ENCODE results near the gene MRPL58.
A peak's percentile ranks its signal among the peaks of the same experiment; 100 is the strongest.
"Not testable (repeated sequence)": the region's sequence is repeated elsewhere in the genome, so short reads cannot be mapped to it uniquely, and the experiment has no call there.

Gene MRPL58

DNA sequence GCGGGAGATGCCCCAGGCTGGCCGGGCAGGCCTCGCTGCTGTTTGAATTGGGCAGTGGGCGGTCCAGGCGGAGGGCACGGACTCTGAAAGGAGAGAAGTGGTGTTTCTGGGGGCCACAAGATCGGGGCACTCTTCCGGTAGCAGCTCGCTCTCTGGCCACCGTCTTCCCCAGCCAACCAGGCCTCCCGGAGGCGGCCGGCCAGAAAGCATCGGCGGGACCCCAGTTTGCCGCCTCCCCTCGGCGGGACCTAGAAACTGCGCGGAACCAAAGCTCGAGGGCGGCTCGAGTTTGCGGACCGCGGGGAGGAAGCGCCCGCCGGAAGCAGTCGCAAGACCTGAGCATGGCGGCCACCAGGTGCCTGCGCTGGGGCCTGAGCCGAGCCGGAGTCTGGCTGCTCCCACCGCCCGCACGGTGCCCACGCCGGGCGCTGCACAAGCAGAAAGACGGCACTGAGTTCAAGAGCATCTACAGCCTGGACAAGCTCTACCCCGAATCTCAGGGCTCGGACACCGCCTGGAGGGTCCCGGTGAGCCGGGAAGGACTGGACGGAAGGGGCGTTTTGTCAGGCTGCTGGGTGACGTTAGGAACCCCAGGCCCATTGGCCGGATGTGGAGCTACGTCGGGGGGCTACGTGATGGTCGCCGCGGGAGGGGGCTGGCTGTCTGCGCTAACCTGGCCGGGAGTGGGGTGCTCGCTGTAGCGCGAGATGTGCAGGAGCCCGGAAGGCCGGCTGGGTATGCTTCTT is at the start of gene MRPL58:
Gene MRPL58 (plus strand): TSS at position 325 of the 746 bp plus-strand sequence. CDS start 17 bp downstream, at position 342.
- peak; percentile 97 for DNase-seq (ENCODE audit: low spot score)

DNA sequence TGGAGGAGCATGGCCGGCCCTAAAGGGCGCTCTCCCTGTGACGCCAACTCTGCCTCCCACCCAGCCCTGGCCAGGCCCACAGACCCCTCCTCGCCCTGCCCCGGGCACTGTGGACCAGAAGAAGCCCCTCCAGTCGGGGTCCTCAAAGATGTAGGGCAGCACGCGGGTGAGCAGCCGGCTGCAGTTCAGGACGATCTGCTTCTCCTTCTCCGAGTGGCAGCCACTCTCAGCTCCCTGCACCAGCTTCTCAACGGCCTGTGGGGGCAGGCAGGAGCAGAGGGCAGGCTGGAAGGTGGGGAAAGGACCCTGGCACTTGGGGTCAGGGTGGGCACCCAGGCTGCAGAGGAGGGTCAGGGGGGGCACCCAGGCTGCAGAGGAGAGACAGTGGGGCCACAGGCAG is 48.8 kb upstream of the MRPL58 start:
- peak; percentile 58 for DNase-seq (ENCODE audit: low spot score)

DNA sequence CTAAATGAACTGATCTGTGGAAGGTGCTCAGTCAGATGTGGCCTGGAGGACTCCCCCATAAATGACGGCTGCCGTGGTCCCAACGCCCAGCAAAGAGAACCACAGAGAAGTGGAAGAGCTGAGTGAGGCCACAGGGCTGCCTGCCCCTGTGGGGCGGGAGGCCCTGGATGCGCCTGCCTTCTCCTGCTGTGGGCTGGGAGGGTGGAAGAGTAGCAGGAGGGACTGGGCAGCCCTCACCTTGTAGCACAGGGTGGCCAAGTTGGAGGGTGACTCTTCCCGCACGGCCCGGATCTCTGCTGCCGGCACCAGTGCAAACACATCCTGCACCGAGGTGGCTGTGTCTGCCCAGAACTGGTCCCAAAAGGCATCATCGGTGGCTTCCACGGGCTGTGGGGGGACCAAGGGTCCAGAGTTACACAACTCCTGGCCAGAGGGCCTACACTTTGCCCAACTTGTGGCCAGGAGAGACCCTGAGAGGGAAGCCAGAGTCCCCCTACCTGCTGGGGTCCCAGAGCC is 48.2 kb upstream of the MRPL58 start:
- peak; percentile 45 for DNase-seq (ENCODE audit: low spot score)

DNA sequence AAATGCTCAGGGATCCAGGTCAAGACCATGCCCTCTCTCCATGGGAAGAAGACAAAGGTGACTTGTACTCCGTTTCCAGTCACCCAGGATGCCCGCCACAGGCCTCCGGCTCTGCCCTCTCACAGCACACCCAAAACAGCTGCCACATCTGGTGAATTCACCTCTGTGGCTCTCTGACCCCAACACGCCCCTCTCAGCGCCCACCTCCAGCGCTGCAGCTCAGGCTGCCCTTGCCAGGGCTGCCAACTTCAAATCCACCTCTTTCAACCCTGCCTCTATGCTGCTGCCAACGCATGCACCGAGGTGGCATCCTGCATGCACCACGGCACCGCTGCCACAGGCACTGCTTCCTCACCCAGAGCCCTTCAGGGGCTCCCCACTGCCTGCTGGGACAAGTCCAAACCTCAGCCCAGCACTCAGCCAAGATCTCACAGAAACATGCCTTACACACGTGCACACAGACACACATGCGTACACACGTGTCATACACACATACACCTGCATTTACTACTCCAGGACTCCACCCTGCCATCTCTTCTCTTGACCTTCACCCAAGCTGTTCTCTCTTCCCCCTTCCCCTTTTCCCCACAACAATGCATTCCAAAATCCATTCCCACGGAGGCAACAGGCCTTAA is 47.4 kb upstream of the MRPL58 start:
- DNase-seq (ENCODE audit: low spot score), result peak; percentile 42

DNA sequence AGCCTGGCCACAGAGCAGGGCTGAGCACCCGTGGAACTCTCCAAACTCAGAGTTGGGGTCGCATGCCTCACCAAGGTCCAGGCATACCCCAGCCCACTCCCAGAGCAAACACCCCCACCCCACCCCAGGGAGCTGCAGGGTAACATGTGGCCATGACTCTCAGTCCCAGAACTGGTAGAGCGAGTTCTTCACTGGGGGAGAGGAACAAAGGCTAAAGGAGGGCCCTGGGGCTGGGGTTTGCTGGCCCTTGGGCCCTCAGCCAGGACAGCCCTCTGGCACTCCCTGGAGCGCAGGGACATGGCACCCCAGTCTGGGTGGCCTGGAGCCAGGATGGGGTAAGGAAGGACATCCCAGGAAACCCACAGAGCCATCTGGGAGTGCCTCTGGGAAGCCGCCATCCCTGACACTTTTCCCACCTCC is 44.1 kb upstream of the MRPL58 start:
- peak; percentile 43 for DNase-seq (ENCODE audit: low spot score)

DNA sequence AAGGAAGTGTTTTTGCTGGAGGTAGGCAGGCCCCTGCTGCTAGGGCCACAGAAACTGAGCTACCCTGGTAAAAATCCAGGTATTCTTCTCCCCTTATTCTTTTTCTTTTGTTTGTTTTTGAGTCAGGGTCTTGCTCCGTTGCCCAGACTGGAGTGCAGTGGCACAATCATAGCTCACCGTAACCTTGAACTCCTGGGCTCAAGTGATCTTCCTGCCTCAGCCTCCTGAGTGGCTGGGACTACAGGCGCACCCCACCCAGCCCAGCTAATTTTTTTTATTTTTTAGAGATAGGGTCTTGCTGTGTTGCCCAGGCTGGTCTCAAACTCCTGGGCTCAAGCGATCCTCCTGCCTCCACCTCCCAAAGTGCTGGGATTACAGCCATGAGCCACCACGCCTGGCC is 43.0 kb upstream of the MRPL58 start:
- not testable (repeated sequence) for DNase-seq (ENCODE audit: low spot score)

DNA sequence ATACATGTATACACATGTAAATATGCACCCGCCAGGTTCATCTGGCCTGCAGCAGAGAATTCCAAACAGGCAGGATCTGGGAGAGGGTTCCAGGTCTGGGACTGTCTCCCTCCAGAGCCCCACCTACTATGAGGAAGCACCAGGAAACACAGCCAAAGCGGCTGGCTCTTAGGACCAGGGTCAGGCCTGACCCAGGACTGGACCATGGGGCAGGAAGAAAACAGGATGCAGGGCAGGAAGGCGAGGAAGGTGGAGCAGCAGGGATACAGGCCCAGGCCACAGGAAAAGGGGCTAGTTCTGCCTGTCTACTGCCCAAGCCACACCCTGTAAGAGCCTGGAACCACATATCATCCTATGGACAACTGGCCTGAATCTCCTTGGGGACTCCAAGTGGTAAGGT is 42.1 kb upstream of the MRPL58 start:
- DNase-seq (ENCODE audit: low spot score), result peak; percentile 42

DNA sequence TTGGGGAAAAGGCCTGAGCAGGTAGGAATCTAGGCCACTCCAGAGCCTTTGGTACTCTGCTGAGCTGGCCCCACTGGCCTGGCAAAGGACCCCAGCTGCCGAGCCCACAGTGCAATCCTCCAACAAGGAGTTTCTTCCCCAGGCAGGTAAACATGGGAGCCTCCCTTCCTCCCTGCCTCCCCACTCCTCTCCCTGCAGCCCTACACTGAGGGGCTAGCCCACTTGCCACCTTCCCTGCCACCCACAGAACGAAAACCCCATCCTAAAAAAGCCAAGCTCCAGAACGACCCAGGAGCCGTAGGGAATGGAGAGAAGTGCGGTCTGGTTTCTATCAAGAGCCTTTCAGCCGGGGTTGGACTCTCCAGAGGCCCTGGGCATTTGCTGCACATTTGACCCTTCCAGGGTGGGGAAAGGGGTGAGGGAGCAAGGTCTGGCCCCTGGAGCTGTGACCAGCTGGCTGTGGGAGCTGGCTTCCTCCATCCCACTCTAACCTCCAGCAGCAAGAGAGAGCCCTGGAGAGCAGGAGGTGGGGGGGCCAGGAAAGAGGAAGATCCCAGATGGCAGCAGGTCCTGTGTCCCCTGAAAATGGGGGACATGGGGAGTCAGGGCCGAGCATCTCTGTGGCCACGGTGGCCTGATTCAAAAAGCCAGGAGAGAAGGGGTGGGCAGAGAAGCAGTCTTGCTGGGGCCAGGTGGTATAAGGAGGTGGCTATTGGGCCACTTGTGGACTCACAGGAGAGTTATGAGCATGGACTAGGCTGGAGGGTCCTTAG is 41.2 kb upstream of the MRPL58 start:
- peak; percentile 45 for DNase-seq (ENCODE audit: low spot score)

DNA sequence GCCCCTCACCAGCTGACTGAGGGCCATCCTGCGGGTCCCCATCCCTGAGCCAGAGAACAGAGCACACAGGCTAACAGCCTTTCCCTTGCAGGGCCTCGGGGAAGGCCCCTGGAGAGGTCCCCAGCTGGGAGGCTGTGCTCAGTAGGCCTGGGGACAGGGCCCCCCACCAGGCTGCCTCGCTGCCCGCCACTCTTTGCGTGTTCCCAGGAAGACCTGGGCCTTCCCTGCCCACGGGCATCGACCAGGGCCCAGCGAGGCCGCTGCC is 40.7 kb upstream of the MRPL58 start:
- DNase-seq (ENCODE audit: low spot score), result no peak

DNA sequence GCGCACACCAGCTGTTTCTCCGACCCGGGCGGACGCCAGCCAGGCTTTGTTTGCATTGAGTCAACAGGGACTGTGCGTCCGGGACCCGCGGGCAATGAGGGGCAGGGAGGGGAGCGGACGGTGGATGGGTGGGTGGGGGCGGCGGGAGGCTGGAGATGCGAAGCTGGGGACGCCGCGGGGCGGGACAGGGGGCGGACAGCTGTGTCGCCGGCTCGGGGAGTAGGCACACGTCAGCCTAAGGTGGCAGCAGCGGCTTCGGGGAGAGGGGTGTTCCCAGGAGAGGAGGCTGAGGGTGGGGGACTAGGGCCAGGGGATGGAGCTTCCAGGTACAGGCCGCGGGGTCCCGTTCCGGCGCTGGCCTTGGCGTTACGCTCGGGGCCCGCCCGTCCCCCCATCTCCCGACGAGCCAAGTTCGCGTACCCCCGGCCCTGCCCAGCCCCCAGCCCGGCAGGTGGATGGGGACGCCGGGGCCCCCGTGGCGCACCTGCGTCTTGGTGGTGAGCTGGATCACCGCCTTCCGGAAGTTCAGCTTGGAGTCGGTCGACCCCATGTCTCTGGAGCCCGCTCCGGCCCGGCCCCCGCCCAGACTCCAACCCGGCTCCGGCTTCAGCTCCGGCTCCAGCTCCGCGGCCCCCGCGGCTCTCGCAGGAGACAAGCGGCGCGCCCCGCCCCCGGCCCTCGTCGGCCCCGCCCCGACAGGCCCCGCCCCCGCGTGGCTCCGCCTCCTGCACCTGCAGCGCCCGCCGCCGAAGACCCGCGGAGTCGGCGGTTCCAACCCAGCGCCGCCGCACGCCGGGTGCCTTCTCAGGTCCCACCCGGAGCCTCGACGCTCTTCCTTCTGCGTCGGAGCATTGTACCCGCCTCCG is 40.1 kb upstream of the MRPL58 start, which contains the start of gene HID1:
Gene HID1 (minus strand): TSS at position 653 of the 866 bp plus-strand sequence. CDS start 103 bp downstream, at position 550.
- DNase-seq (ENCODE audit: low spot score), result peak; percentile 94

DNA sequence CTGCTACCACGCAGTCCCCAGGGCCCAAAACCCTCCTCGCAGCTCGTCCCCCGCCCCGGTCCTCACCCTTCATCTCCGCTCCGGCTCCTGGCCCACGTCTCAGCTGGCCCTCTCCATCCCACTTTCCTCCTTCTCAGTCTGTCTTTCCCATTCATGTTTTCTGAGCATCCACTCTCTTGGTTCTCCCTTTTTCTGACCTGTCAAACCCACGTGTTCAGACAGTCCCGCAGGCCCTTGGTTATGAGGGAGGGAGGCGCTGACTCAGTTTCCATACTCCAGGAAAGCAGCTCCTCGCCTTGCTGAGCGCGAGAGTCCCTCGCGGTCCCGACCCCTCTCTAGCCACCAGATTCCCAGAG is 39.5 kb upstream of the MRPL58 start:
- DNase-seq (ENCODE audit: low spot score), result peak; percentile 59

DNA sequence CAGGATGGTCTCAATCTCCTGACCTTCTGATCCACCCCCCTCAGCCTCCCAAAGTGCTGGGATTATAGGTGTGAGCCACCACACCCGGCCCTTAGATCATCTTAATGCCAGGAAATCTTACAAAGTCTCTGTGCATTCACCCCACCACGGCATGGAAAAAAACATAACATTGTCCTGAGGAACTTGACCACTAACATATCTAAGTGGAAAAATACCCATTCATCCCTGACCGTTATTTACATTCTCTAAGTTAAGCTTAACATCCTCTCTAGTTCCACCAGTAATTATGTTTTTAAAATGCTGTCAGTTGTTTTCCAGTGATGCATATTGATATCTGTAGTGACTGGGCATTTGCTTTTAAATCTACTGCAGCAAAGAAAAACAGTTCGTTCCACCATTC is 36.5 kb upstream of the MRPL58 start:
- no peak for DNase-seq (ENCODE audit: low spot score)

DNA sequence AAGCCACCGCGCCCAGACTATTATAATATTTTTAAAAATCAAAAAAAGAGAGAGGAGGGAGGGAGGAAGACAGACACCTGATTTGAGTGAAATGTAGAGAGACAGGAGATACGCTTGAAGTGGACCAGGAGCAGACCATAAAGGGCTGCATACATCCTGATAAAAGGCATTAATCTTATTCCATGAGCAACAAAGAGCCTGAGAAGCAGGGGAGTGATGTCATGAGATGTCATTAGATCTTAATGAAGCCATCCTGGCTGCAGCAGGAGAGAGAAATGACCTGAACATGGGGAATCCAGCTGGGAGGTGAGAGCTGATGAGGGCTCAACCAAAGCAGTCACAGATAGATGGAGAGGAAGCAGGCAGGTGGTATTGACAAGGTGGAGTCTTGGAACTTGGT is 34.7 kb upstream of the MRPL58 start:
- no peak for DNase-seq (ENCODE audit: low spot score)

DNA sequence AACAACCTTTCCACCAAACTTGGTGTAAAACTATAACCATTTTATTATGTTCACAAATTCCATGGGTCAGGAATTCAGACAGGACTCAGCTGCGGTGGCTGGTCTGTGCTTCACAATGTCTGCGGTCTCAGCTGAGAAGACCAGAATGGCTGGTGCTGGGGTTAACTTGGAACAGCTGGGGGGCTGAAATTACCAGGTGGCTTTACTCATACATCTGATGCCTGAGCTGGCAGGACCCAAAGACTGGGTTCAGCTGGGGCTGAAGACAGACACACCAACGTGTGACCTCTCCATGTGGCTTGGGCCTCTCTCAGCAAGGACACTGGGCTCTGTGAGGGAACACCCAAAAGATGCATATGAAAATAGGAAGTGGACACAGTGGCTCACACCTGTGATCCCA is 34.2 kb upstream of the MRPL58 start:
- DNase-seq (ENCODE audit: low spot score), result no peak

DNA sequence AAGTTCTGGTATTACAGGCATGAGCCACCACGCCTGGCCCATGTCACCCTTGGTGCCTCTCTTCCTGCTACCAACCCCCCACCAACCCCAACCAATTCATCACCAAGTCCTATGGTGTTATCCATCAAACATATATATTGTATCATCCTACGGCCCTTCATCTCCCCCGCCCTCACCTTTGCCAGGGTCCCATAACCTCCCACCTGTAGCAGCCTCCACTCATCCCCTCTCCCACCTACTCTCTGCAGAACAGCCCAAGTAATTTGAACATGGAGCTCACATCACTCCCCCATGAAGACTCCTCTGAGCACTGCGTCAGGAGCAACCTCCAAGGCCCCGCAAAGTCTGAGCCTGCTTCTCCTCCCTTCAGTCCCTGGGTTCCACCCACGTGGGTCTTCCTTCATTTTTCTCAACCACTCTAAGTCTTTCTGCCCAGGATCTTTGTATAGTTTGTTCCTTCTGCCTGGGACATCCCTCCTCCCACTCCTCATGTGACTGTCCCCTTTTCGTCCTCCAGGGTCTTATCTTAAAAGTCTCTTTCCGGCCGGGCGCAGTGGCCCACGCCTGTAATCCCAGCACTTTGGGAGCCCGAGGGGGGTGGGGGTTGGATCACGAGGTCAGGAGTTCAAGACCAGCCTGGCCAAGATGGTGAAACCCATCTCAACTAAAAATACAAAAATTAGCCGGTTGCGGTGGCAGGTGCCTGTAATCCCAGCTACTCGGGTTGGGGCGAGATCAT is 32.9 kb upstream of the MRPL58 start:
- no peak for DNase-seq (ENCODE audit: low spot score)

DNA sequence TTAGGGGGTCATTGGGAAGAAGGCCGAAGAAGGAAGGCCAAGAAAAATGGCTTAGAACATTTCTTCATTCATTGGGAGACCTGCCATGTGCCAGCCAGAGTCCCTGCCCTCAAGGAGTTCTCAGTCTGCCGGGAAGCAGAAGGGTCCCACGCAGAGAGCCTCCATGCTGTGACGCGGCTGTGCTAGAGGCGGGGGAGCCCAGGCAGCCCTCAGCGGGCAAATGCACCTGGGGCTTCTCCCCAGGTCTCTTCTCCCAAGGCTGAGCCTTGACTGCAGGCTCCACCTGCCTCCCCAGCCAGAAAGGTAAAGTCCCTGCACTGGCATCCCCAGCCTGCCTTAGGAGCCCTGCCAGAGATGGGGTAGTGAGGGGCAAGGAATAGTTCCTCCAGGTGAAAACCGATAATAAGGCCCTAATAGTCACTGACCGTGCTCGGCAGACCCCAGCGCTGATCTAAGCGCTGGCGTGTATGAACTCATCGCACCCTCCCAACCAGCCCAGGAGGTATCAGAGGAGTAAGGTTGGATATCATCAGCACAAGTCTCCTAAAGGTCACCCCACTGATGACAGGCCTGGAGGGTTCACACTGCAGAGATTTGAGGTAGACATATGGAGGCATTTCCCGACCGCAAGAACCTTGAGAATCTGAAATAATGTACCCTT is 31.0 kb upstream of the MRPL58 start:
- no peak for DNase-seq (ENCODE audit: low spot score)

DNA sequence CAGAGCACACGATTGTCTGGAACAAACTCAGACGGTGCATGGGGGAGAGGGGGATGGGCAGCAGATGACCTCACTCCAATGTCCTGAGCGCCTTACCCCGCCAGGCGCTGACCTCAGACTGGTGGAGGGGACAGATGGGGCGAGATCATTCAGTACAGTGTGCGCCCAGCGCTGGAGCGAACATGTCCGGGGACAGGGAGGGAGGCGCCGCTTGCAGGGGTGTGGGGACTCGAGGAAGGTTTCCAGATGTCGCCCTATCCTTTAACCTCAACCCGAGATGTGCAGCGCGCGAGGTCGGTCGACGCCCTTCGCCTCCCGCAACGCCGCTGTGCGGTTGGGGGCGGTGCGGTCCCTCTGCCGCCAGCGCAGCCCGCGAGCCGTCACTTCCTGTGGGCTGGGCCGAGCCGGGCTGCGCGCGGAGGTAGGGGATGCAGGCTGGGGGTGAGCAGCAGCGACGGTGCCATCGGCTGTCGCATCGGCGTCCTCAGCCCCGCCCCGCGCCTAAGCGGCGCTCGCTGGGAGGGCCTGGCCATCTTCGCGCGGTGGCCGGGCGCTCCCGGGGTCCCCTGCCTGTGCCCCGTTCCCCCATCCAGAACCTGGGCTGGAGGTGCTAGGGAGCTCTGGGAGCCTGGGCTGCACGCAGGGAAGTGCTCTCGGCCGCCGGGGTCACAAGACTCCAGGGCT is 30.3 kb upstream of the MRPL58 start:
- peak; percentile 94 for DNase-seq (ENCODE audit: low spot score)

DNA sequence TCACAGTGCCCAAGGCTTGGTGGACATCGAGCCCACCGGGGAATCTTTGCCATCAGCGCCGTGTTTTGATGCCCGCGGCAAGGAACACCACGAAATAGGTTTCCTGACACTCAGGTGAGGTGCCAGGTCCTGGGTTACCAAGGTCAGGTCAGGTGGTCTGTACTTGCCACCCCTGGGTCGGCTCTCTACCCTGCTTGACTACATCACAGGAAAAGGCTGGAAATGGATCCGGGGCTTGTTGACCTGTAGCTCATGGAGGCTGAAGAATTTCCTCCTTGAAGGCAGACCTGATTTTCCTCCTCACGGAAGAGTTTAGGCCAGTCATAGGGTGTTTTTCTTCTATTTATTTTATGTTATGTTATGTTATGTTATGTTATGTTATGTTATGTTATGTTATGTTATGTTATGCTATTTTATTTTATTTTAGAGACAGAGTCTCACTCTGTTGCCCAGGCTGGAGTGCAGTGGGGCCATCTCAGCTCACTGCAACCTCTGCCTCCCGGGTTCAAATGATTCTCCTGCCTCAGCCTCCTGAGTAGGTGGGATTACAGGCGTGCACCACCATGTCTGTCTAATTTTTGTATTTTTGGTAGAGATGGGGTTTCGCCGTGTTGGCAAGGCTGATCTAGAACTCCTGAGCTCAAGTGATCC is 29.7 kb upstream of the MRPL58 start:
- DNase-seq (ENCODE audit: low spot score), result not testable (repeated sequence)

DNA sequence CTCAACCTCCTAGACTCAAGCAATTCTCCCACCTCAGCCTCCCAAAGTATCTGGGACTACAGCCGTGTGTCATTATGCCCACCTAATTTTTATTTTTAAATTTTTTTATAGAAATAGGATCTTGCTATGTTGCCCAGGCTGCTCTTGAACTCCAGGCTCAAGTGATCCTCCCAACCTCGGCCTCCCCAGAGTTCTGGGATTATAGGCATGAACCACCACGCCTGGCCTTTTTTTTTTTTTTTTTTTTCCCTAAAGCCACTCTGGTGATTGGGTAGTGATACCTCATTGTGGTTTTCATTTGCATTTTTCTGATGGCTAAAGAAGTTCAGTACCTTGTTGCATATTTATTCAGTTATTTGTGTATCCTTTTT is 26.3 kb upstream of the MRPL58 start:
- no peak for DNase-seq (ENCODE audit: low spot score)
